HepG2 (cell line): ENCODE results near the gene ARHGAP25. TPM values are rescaled to one million over a fixed set of nuclear protein-coding genes. Genes with fewer than 3 reads are reported as not detected.

ENCODE experiments used
- ATAC-seq: fragments of 200-7000 bp; cut with Tn5 transposase; 3 replicates; pipeline ENCODE4 v1.9.1; 2020; ENCODE audit warnings: mild to moderate bottlenecking, moderate library complexity
- BruUV-seq: library from RNA; stranded (reverse); fragments of 400-500 nt; replicated peaks from 2 replicates; lab custom pipeline; 2021; lab: Mats Ljungman, UMichigan
- CTCF ChIA-PET: fragments of 300-600 bp; formaldehyde crosslinking; extraction: SDS; loops from one replicate; lab custom pipeline; 2021; ENCODE audit warnings: low total read pairs, inconsistent platforms, low intra/inter-chr PET ratio; lab: Yijun Ruan, JAX
- POLR2A ChIA-PET: fragments of 350-600 bp; sonication (Branson Sonifier 250); formaldehyde crosslinking; loops from one replicate; lab custom pipeline; 2020; ENCODE audit warnings: antibody characterized with exemption, inconsistent platforms; lab: Yijun Ruan, JAX
- DNase-seq: peaks from one replicate; pipeline ENCODE4 v3.0.0-alpha.2; 2015; ENCODE audit warnings: low spot score
- FAIRE-seq: peaks from 3 replicates; lab custom pipeline; 2011; peaks lifted over from hg19 to GRCh38; lab: Jason Lieb, UNC
- H2AFZ ChIP-seq: one replicate; pipeline ENCODE4 v1.6.1; 2011; ENCODE audit warnings: low read length, inconsistent platforms
- H3K27ac ChIP-seq: fragments of 300-600 bp; 3 replicates; pipeline ENCODE4 v1.8.0; 2011; ENCODE audit warnings: mixed run types, mild to moderate bottlenecking, mixed read lengths, low read length, inconsistent platforms; ENCODE audit not compliant: insufficient read depth; ENCODE audit errors: extremely low read length
- H3K27me3 ChIP-seq, 2 experiments: fragments of 200-600 bp in 1 of 2; 2 replicates in 1 of 2; 3 replicates in 1 of 2; pipeline versions ENCODE4 v1.6.0 to v1.8.0; 2011; ENCODE audit warnings: low read length in 2 of 2, mild to moderate bottlenecking in 2 of 2, moderate library complexity in 2 of 2, inconsistent platforms in 1 of 2; ENCODE audit not compliant: insufficient read depth in 2 of 2, control insufficient read depth in 1 of 2
- H3K36me3 ChIP-seq, 2 experiments: fragments of 200-600 bp in 1 of 2; replicated peaks in 1 of 2; 2 replicates in 1 of 2; 3 replicates in 1 of 2; pipeline versions ENCODE4 v1.5.1 to v1.8.0; 2011; ENCODE audit warnings: low read length in 2 of 2, inconsistent platforms in 1 of 2; ENCODE audit not compliant: insufficient read depth in 2 of 2, control insufficient read depth in 1 of 2
- H3K4me1 ChIP-seq: 2 replicates; pipeline ENCODE4 v1.5.1; 2012; ENCODE audit warnings: low read length, inconsistent platforms; ENCODE audit not compliant: insufficient read depth
- H3K4me2 ChIP-seq: 2 replicates; pipeline ENCODE4 v1.6.0; 2011; ENCODE audit warnings: low read depth, low read length, inconsistent platforms
- H3K4me3 ChIP-seq, 3 experiments: fragments of 200-600 bp in 1 of 3; sonication (generic), shearing (Covaris generic) in 1 of 3; replicated peaks in 1 of 3; 2 replicates each; pipeline ENCODE4 v1.5.1; 2011 to 2016; ENCODE audit warnings: low read length in 3 of 3, inconsistent platforms in 2 of 3, low read depth in 2 of 3, mild to moderate bottlenecking in 2 of 3, control low read depth in 1 of 3, mixed read lengths in 1 of 3; ENCODE audit not compliant: insufficient read depth in 1 of 3
- H3K79me2 ChIP-seq: one replicate; pipeline ENCODE4 v1.6.1; 2011; ENCODE audit warnings: low read length, inconsistent platforms; ENCODE audit not compliant: insufficient read depth
- H3K9ac ChIP-seq: 2 replicates; pipeline ENCODE4 v1.6.0; 2011; ENCODE audit warnings: mild to moderate bottlenecking, low read depth, low read length, inconsistent platforms; ENCODE audit not compliant: insufficient read depth
- H3K9me3 ChIP-seq: 2 replicates; pipeline ENCODE4 v1.5.1; 2012; ENCODE audit warnings: mild to moderate bottlenecking, low read length
- H4K20me1 ChIP-seq: 2 replicates; pipeline ENCODE4 v1.6.0; 2011; ENCODE audit warnings: inconsistent platforms, mild to moderate bottlenecking, low read length, moderate library complexity; ENCODE audit not compliant: insufficient read depth
- ADNP ChIP-seq: sonication (generic); formaldehyde crosslinking; IDR thresholded peaks from 2 replicates; pipeline ENCODE4 v1.4.0; 2020; ENCODE audit warnings: missing genetic modification reagents
- CBX5 ChIP-seq: sonication (generic); formaldehyde crosslinking; IDR thresholded peaks from 2 replicates; pipeline ENCODE4 v1.4.0; 2020; ENCODE audit warnings: missing genetic modification reagents, borderline replicate concordance
- HMG20A ChIP-seq: IDR thresholded peaks from 2 replicates; pipeline ENCODE4 v1.6.1; 2016; ENCODE audit warnings: borderline replicate concordance
- MZF1 ChIP-seq: sonication (generic); formaldehyde crosslinking; IDR thresholded peaks from 2 replicates; pipeline ENCODE4 v1.8.1; 2023; ENCODE audit warnings: mild to moderate bottlenecking, missing genetic modification reagents, borderline replicate concordance
- PHF21A ChIP-seq: sonication (generic); formaldehyde crosslinking; IDR thresholded peaks from 2 replicates; pipeline ENCODE4 v1.5.0; 2020; ENCODE audit warnings: mild to moderate bottlenecking, missing genetic modification reagents
- SIN3A ChIP-seq: IDR thresholded peaks from 2 replicates; pipeline ENCODE4 v1.6.1; 2011; ENCODE audit warnings: low read depth, mild to moderate bottlenecking, control low read depth, low read length, borderline replicate concordance
- SMARCE1 ChIP-seq: fragments of 450-650 bp; IDR thresholded peaks from 2 replicates; pipeline ENCODE4 v1.6.1; 2017; ENCODE audit warnings: borderline replicate concordance
- TBX3 ChIP-seq: fragments of 450-650 bp; IDR thresholded peaks from 2 replicates; pipeline ENCODE4 v1.6.1; 2017; ENCODE audit warnings: antibody characterized with exemption, mild to moderate bottlenecking, inconsistent platforms, borderline replicate concordance
- WGBS: methylation state at CpG from one replicate; pipeline ENCODE4 v1.1.6; 2017; ENCODE audit warnings: low lambda C conversion rate; 5-methylcytosine and 5-hydroxymethylcytosine counted together
- in situ Hi-C: cut with HindIII; loops from 2 replicates; pipeline ENCODE4 v1.10.0; 2017; ENCODE audit warnings: low pct_unique_long_range_greater_than_20kb; ENCODE audit not compliant: extremely low pct_ligation_motif_present
- intact Hi-C: fragments of 100-400 bp; cut with micrococcal nuclease; formaldehyde crosslinking; loops from one replicate; pipeline ENCODE4 v1.10.0; 2022; ENCODE audit not compliant: unreplicated experiment
- polyA plus RNA-seq, 8 experiments: library from polyadenylated mRNA; depleted of rRNA in 3 of 8; stranded (reverse) in 7 of 8; unstranded in 1 of 8; fragments of >200 nt; fragmentation: Illumina TruSeq in 4 of 8; extraction: Trizol in 4 of 8; gene quantifications; 2 replicates each; pipeline versions ENCODE4 v1.2.1 to v1.2.3, GENCODE V29; 2011 to 2016; ENCODE audit warnings: low read depth in 4 of 8, missing spikeins in 1 of 8, mixed read lengths in 1 of 8; ENCODE audit not compliant: insufficient read depth in 1 of 8
- total RNA-seq, 5 experiments: library from RNA; depleted of rRNA; stranded (reverse); fragments of >200 nt; fragmentation: Illumina TruSeq; extraction: Trizol; gene quantifications; 2 replicates each; pipeline ENCODE4 v1.2.3, GENCODE V29; 2016; ENCODE audit warnings: low read depth in 1 of 5
- TF ChIP-seq, protein P1 (sequence below): IDR thresholded peaks from 2 replicates; pipeline ENCODE4 v1.6.1; 2012; ENCODE audit warnings: low read length, improper control_type of control experiment

ARHGAP25 gene
- total and polyA plus RNA-seq, 2 of the 13 experiments (the other 11 are each of a cell fraction or from before 2014, with no cell fraction given): not detected

DNA sequence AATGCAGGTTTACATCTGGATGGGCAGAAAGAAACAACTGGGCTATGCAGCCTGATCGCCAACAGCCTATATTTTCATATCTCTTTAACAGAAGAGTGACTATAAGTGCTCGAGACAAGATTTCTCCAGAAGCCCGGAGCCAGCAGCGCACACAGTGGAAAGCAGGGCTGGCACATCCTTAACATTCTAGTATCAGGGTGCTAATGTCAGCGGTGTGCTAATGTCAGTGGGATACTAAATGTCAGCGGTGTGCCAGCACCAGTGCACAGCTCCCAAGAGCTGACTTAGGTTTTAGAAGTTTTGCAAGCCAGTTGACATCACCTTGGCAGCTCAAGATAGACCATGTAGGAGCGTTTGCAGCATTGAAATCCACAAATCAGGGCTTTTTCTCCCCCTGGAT lies 128.3 kb downstream of the ARHGAP25 start:
- FAIRE-seq (no peak), DNase-seq (no peak), ATAC-seq (no peak)
- Histone ChIP-seq H2AFZ (no peak overlapping the region), H3K9me3 (no peaks in the 10 kb centered on the region), H3K27me3 (peaks cover 0 to 17% of the 10 kb centered on the region in 2 experiments; a peak in 3 of 5 replicates), H3K4me3 (no peak overlapping the region), H3K4me1 (no peaks in the 10 kb centered on the region), H3K4me2 (no peak overlapping the region), H3K79me2 (no peaks in the 10 kb centered on the region), H3K36me3 (no peaks in the 10 kb centered on the region), H3K9ac (no peak overlapping the region), H4K20me1 (no peaks in the 10 kb centered on the region), H3K27ac (no peak overlapping the region)
- intact Hi-C loops (no loop called here), in situ Hi-C loops (no loop called here)
- no peak for TF ChIP-seq SMARCE1
- no peak for TF ChIP-seq MZF1 (CRISPR knock-in tag)
- TF ChIP-seq, protein P1, sequence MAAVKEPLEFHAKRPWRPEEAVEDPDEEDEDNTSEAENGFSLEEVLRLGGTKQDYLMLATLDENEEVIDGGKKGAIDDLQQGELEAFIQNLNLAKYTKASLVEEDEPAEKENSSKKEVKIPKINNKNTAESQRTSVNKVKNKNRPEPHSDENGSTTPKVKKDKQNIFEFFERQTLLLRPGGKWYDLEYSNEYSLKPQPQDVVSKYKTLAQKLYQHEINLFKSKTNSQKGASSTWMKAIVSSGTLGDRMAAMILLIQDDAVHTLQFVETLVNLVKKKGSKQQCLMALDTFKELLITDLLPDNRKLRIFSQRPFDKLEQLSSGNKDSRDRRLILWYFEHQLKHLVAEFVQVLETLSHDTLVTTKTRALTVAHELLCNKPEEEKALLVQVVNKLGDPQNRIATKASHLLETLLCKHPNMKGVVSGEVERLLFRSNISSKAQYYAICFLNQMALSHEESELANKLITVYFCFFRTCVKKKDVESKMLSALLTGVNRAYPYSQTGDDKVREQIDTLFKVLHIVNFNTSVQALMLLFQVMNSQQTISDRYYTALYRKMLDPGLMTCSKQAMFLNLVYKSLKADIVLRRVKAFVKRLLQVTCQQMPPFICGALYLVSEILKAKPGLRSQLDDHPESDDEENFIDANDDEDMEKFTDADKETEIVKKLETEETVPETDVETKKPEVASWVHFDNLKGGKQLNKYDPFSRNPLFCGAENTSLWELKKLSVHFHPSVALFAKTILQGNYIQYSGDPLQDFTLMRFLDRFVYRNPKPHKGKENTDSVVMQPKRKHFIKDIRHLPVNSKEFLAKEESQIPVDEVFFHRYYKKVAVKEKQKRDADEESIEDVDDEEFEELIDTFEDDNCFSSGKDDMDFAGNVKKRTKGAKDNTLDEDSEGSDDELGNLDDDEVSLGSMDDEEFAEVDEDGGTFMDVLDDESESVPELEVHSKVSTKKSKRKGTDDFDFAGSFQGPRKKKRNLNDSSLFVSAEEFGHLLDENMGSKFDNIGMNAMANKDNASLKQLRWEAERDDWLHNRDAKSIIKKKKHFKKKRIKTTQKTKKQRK: no peak
- TF ChIP-seq SIN3A: no peak
- no peak for TF ChIP-seq TBX3
- no peak for TF ChIP-seq PHF21A
- no peak for TF ChIP-seq CBX5
- no peak for TF ChIP-seq HMG20A (CRISPR knock-in tag)
- no peak for TF ChIP-seq ADNP (CRISPR knock-in tag)
- 4% methylated on average over 7 of the region's 7 CpGs for WGBS
- POLR2A ChIA-PET: no interaction called here
- CTCF ChIA-PET: no interaction called here
- BruUV-seq: no TSS peak
